ENCODE data around the gene RASA3.
A peak's percentile ranks its signal among the peaks of the same experiment; 100 is the strongest.

Gene RASA3

GRCh38 chr13:114143806-114144605, 11.6 kb upstream of the RASA3 start:
- no peaks in the 10 kb centered on the region for H3K36me3 ChIP-seq (ENCODE audit: low read depth)
- TF ChIP-seq CTCF (IDR thresholded peaks at IDR 0.05; ENCODE audit: poor library complexity, severe bottlenecking) = no peak
- no peaks in the 10 kb centered on the region for H3K27me3 ChIP-seq (ENCODE audit: insufficient read depth, poor library complexity, severe bottlenecking)
- ATAC-seq (ENCODE audit: low read depth) (peak; percentile 67; the same call in 2 of the 3 replicates), DNase-seq (ENCODE audit: low spot score) (peak; percentile 47)
- no peak overlapping the region for H3K4me3 ChIP-seq (ENCODE audit: severe bottlenecking)
- H3K4me1 ChIP-seq (ENCODE audit: insufficient read depth, poor library complexity, severe bottlenecking) = no peaks in the 10 kb centered on the region
- no peak overlapping the region for H3K27ac ChIP-seq (ENCODE audit: poor library complexity, severe bottlenecking)
- no peaks in the 10 kb centered on the region for H3K9me3 ChIP-seq (ENCODE audit: severe bottlenecking)

- Histone ChIP-seq H3K27ac (ENCODE audit: poor library complexity, severe bottlenecking) (no peak overlapping the region), H3K4me1 (ENCODE audit: insufficient read depth, poor library complexity, severe bottlenecking) (no peaks in the 10 kb centered on the region), H3K9me3 (ENCODE audit: severe bottlenecking) (no peaks in the 10 kb centered on the region), H3K27me3 (ENCODE audit: insufficient read depth, poor library complexity, severe bottlenecking) (no peaks in the 10 kb centered on the region), H3K36me3 (ENCODE audit: low read depth) (no peaks in the 10 kb centered on the region), H3K4me3 (ENCODE audit: severe bottlenecking) (no peak overlapping the region)
- DNase-seq (ENCODE audit: low spot score) (peak; percentile 33), ATAC-seq (ENCODE audit: low read depth) (peak; percentile 54)
- no peak for TF ChIP-seq CTCF (IDR thresholded peaks at IDR 0.05; ENCODE audit: poor library complexity, severe bottlenecking)
These were observed 10.4 kb upstream of the RASA3 start for GRCh38 chr13:114142640-114143490.

- Histone ChIP-seq H3K27ac (ENCODE audit: poor library complexity, severe bottlenecking) (no peak overlapping the region), H3K4me3 (ENCODE audit: severe bottlenecking) (no peak overlapping the region), H3K36me3 (ENCODE audit: low read depth) (no peaks in the 10 kb centered on the region), H3K27me3 (ENCODE audit: insufficient read depth, poor library complexity, severe bottlenecking) (no peaks in the 10 kb centered on the region), H3K4me1 (ENCODE audit: insufficient read depth, poor library complexity, severe bottlenecking) (no peaks in the 10 kb centered on the region), H3K9me3 (ENCODE audit: severe bottlenecking) (no peaks in the 10 kb centered on the region)
- DNase-seq (ENCODE audit: low spot score) (peak; percentile 24), ATAC-seq (ENCODE audit: low read depth) (no peak)
- TF ChIP-seq CTCF (IDR thresholded peaks at IDR 0.05; ENCODE audit: poor library complexity, severe bottlenecking) = no peak
These were observed 9.7 kb upstream of the RASA3 start for GRCh38 chr13:114142137-114142550.

- Histone ChIP-seq H3K36me3 (ENCODE audit: low read depth) (no peaks in the 10 kb centered on the region), H3K4me3 (ENCODE audit: severe bottlenecking) (no peak overlapping the region), H3K9me3 (ENCODE audit: severe bottlenecking) (no peaks in the 10 kb centered on the region), H3K27me3 (ENCODE audit: insufficient read depth, poor library complexity, severe bottlenecking) (no peaks in the 10 kb centered on the region), H3K4me1 (ENCODE audit: insufficient read depth, poor library complexity, severe bottlenecking) (no peaks in the 10 kb centered on the region), H3K27ac (ENCODE audit: poor library complexity, severe bottlenecking) (no peak overlapping the region)
- no peak for DNase-seq (ENCODE audit: low spot score)
- no peak for ATAC-seq (ENCODE audit: low read depth)
- no peak for TF ChIP-seq CTCF (IDR thresholded peaks at IDR 0.05; ENCODE audit: poor library complexity, severe bottlenecking)
These were observed 9.0 kb upstream of the RASA3 start for GRCh38 chr13:114141261-114141996.

All from RWPE2 (cell line).